SKM-1 (cell line): Measurements from ENCODE around the gene NAXD.
"Not testable (repeated sequence)": the region's sequence is repeated elsewhere in the genome, so short reads cannot be mapped to it uniquely, and the experiment has no call there.

Source experiments
- DNase-seq: peaks from one replicate; lab custom pipeline; 2025; ENCODE audit not compliant: unreplicated experiment; lab: John Stamatoyannopoulos, UW

Gene NAXD

DNA sequence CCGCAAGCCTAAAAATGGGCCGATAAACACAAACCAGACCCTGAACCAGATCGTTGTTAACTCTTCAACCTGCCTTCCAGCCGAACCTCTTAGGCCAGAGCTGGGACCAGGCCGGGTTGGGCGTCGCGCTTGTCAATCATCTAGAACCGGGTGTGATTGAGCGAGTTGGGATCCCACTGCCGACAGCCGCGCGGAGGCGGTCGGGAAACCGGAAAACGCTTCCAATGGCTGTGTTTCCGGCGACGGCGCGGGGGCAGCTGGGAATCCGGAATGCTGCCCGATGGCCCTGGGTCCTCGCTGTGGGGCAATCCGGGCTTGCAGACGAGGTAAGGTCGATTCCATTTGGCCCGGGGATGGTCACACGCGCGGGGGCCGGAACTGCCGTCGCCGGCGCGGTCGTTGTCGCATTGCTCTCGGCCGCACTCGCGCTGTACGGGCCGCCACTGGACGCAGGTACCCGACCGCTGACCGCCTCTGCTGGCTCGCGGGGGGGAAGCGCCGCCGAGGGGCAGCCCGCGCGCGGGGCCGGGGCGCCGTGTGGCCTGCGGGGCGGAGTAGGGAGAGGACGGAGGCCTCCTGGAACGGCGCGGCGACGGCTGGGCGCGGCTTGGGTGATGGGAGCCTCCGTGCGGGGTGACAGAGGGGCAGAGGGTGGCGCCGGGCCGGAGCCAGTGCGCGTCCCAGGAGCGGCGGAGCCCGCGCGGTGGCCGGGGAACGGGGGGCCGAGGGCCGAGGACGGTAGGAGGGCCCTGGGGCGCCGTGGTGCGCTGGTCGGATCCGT is at the start of gene NAXD:
Gene NAXD (plus strand): TSS at position 224 of the 781 bp plus-strand sequence. CDS start 57 bp downstream, at position 281.
- DNase-seq, result no peak

DNA sequence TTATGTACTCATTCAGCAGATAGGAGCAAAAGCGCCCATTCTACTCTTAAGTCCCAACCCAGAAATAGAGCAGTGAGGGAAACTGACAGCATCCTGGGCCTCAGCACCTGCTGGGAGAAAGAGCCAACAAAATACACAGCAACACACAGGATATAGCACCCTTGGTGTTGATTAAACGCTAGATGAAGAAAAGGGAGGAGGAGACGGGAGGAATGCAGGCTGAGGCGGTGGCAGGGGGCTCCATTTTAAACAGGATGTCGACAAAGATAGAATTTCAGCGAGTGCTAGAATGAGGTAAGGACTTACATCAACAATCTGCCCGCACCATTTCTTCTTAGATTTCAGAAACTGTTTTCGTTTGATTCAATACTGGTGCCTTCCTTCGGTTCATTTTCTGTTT is 49.2 kb upstream of the NAXD start:
- no peak for DNase-seq

DNA sequence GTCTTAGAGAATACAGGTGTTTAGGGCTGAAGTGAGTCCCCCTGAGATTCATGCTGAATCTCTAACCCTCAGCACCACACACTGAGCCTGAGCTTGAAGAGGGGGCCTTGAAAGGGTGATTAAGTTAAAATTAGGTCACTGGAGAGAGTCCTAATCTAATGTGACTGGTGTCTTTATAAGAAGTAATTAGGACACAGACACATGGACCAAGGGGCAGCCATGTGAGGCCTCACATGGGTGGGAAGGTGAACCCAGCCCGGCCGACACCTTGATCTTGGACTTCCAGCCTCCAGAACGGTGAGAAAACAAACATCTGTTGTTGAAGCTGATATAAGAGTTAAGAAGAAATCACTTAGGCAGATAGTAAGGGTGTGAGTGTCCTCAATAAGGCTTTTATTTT is 46.7 kb upstream of the NAXD start:
- no peak for DNase-seq

DNA sequence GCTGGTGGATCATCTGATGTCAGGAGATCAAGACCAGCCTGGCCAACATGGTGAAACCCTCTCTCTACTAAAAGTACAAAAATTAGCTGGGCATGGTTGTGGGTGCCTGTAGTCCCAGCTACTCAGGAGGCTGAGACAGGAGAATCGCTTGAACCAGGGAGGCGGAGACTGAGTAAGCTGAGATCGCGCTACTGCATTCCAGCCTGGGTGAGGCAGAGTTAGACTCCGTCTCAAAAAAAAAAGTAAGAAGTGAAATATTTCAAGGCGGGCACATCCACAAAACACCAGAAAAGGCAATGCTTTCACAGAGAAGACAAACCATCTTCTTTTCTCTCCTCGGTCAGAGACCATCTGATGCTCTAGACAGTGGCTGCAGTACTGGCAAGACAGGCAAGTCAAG is 45.4 kb upstream of the NAXD start:
- not testable (repeated sequence) for DNase-seq

DNA sequence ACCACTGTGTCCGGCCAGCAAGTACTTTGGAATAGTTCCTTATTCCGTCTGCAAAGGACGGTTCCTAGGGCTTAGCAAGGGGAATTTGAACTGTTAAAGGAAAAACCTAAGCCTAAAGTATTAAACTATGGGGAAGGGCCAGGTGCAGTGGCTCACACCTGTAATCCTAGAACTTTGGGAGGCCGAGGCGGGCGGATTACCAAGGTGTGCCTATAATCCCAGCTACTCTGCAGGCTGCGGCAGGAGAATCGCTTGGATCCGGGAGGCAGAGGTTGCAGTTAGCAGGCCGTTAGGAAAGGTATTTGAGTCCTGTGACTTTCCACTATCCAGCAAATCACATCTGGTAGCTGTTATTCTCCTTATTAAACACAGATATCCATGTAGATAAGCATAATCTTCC is 44.5 kb upstream of the NAXD start:
- DNase-seq, result no peak

DNA sequence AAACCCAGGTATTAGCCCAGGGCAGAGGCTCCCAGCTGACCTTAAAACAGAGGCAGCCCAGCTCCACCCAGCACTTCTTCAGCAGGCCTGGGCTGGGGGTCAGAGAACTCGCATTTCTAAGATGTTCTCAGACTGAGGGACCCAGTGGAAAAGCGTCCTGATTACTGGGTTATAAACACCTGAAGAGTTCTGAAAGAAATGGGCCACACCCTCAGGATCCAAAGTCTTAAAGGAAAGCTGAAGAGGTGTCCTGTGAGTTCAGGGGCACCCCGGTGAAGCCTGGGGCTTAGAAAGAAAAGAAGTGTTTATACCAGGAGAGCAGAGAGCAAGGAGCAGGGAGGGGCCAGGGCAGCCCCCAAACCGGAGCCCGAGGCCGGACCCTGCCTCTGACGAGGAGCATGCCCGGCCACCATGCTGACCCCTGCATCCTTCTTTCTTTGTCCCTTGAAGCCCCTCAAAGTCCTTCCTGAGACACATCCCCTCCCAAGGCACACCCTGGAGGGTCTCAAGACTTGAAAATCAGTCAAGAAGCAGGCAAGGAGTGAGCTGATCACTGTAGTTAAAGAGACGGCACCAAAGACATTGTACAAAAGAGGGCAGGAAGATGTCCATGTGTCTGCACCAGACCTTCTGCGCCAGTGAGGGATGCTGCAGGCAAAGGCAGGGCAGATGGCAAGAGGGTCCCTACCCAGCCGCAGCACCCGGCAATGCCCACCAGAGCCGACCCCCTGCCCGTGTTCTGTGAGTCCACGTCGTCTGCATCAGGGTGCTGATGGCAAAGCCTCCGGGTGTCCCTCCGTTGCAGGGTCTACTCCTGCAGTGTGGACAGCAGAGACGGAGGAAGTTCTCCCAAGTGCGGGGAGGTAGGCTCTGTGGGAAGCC is 43.2 kb upstream of the NAXD start:
- no peak for DNase-seq

DNA sequence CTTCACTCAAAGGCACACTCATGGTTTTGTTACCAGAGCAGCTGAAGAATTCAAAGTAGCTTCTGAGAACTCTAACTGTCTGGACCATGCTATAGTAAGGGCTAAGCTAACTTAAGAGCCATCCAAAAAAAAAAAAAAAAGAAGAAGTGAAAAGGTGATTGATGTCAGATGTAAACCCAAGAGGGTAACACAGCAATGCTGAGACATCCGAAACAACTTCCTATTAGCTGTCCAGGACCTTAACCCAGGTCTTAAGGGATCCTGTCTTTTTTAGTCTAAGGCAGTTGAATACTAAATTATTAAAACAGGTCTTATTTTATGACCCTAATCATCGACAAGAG is 42.6 kb upstream of the NAXD start:
- DNase-seq, result no peak

DNA sequence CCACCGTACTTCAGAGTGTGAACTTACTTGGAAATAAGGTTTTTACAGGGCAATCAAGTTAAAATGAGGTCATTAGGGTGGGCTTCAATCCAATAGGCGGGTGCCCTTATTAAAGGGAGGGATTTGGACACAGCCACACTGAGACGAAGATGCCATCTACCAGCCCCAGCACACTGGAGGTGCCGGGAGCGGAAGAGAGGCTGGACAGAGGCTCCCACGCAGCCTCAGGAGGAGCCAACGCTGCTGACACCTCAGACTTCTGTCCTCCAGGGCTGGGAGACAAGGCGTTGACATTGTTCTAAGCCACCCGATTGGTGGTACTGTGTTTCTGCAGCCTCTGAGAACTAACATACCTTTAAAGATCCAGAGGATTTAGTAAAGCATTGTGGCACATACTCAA is 41.2 kb upstream of the NAXD start:
- no peak for DNase-seq

DNA sequence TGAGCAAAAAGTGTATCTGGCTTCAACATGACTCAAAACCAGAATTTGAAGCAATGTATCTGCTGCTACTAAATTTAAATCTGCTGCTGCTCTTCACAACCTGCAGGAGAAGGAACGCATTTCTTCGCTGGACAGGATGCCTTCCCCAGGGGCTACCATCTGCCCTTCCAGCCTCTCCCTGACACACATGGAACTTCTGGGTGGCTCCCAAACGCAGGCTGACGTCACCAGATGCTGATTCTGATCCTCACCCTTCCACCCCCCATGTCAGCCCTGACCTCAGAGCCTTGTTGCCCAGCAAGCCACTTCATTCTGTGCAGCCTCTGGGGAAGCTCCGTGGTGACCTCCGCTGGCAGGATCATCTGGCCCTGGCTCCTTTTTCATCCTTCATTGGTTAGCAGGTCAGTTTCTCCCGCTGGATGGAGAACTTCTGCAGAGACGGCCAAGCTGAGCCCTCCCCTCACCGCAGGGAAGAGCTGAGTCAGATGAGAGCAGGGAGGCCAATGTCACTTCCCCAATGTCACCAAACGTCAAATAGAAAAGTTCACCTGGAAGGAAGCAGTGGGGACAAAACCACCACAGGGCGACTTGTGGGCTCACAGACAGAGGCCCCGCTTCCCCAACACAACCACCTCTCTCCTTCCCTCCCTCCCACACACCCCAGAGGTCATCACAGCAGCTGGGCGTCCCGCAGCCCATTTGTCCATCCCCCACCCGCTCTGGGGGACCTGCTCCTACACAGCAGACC is 39.8 kb upstream of the NAXD start:
- peak; percentile 80 for DNase-seq

DNA sequence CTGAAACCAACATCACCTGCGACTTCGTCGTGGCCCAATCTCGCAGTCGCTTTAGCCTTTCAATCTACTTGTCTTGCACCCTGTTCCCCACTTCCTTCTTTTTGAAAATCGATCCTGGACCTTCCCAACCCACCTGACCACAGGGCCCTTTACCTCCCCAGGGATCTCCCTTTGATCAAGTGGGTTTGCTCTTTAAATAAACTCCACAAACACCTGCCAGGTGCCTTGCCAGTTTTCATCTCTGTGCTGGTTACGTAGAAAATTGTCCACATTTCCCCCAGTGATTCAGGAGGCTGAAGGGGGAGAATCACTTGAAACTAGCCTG is 39.3 kb upstream of the NAXD start:
- no peak for DNase-seq

DNA sequence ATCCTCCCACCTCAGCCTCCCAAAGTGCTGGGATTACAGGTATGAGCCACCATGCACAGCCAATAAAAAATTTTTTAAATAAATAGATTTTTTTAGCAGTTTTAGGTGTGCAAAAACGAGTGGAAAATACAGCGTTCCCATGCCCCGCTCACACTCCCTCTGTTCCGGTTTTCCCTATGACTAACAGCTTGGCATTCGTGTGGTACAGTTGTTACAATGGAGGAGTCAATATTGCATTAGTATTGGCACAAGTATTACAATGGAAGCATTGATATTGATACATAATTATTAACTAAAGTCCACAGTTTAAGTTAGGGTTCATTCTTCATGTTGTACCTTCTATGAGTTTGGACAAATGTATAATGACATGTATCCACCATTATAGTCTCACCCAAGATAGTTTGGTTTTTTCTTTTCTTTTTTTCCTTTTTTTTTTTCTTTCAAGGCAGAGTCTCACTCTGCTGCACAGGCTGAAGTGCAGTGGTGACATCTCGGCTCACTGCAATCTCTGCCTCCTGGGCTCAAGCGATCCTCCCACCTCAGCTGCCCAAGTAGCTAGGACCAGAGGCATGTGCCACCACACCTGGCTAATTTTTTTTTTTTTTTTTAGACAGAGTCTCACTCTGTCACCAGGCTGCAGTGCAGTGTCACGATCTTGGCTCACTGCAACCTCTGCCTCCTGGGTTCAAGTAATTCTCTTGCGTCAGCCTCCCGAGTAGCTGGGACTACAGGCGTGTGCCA is 38.4 kb upstream of the NAXD start:
- DNase-seq, result no peak

DNA sequence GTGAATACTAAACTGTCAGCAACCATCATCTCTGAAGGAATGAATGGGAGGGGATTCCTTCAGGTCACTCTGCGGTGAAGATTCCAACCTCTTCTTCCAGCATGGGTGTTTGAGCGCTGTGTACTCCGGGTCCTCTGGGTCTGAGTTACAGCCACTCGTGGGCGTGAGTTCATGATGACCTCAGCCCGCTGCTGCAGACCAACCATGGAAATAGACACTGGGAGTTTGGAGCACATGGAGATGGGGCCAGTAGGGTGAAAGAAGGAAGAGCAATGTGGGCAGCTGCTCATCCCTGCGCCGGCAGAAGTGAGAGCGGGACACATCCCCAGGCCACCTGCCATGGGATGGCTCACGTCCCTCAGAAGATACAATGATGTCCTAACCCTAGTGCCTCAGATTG is 37.0 kb upstream of the NAXD start:
- no peak for DNase-seq

DNA sequence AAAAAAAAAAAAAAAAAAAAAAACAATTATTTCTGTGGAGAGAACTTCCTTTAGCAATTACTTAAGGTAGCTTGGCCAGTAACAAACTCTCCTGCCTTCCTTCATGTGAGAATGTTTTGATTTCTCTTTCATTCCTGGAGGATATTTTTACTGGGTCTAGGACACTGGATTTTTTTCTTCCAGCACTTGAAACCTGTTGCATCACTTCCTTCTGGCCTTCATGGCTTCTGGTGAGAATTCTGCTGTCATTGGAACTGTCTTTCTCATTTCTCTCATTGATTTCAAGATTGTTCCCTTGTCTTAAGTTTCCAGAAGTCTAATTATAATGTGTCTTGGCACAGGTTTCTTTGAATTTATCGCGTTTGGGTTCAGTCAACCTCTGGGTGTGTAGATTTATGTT is 34.5 kb upstream of the NAXD start:
- DNase-seq, result no peak

DNA sequence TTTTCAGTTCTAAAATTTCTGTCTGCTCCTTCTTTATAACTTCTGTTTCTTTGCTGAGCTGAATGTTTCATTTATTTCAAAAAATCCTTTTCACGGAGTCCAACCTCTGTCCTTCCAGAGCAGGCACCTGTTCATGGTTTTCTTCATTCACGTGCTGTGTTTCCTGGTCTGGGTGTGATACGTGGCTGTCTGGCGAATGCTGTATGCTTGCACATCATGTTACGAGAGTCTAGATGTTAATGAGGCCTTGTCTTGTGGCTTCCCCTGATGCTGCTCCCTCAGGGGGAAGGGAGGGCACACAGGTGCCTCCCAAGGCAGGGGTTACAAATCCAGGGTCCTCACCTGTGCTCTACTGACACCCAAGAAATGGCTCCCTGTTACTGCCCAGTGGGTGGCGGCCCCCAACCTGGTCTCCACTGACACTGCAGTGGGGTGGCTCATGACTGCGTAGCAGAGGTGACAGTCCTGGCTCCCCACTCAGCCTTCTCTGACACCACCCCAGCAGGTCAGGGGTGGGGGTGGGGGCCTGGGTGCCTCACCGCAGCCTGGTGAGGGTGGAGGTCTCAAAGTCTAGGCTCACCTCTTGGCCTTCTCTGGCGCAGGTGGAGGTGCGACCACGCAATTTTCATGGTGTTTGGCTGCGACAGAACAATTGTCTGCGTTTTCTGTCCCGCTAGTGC is 33.7 kb upstream of the NAXD start:
- DNase-seq, result no peak

DNA sequence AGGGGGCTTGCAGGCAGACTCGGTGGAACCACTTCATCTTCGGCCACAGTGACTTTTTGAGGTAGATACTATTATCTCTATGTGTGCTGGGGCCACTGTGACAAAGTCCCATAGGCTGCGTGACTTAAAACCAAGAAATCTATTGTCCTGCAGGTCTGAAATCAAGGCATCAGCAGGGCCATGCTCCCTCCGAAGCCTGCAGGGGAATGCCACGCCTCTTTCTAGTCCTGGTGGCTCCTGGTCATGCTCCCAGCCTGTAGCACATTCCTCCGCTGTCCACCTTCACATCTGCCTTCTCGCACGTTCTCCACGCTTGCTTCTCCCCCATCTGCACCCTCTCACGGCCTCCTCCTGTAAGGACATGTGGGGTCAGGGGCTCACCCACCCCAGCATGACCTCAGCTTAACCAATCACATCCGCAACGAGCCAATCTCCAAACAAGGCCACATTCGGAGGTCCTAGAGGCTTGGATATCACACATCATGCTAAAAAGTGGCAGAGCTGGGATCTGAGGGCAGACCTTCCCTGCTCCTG is 32.9 kb upstream of the NAXD start:
- no peak for DNase-seq

DNA sequence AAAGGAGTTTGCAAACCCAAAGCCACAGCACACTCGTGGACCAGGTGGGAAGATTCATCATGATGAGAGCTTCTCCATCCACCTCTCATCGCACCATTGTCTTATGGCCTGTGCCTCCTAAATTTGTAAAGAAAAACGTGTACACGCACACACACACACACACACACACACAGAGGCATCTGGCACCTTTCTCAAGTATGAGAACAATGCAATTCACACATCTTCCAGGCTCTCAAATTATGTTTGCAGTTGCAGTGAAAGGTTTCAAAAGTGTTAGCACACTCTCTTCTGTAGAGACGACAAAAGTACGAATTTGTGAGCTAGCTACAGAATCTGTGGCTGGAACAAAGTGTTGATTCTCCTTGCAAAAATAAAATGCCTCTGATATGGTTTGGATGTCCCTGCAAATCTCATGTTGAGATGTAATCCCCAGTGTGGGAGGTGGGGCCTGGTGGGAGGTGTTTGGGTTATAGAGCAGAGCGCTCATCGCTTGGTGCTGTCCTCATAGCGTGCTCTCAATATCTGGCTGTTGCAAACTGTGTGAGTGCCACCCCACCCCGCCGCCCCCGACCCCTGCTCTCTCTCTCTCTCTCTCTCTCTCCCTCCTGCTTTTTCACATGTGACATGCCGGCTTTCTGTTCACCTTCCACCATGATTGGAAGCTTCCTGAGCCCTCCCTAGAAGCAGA is 32.0 kb upstream of the NAXD start:
- DNase-seq, result no peak

DNA sequence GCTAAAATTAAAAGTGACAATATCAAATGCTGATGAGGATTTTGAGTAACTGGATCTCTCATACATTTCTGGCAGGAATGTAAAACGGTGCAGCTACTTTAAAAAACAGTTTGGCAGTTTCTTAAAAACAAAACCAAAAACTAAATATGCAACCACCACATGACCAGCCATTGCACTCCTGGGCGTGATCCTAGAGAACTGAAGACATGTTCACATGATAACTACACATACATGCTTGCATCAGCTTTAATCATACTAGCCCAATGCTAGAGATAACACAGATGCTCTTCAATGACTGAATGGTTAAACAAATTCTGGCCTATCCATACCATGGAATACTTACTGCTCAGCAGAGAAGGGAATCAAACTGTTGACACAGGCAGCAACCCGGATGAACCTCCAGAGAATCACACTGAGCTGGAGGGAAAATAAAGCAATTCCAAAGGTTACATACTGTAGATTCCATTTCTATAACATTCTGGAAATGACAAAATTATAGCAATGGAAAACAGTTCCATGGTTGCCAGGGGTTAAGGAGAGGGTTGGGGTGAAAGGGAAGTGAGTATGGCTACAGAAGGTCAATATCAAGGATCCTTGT is 25.5 kb upstream of the NAXD start:
- DNase-seq, result no peak

DNA sequence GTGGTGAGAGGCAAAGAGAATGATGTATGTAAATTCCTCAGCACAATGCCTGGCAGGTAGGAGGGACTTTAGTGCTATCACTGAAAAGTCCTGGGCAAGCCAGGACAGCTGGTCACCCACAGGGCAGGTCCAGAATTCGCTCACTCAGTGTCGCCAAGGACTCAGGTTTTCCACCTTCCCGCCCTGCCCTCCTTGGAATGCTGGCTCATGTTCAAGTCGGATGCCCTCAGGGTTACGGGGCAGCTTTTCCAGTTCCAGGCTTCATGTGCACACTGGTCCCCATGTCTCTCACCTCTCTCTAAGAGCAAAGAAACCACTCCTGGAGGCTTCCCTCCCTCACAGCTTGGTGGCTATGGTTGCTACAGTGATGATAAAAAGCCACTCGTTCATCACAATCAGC is 24.8 kb upstream of the NAXD start:
- no peak for DNase-seq

DNA sequence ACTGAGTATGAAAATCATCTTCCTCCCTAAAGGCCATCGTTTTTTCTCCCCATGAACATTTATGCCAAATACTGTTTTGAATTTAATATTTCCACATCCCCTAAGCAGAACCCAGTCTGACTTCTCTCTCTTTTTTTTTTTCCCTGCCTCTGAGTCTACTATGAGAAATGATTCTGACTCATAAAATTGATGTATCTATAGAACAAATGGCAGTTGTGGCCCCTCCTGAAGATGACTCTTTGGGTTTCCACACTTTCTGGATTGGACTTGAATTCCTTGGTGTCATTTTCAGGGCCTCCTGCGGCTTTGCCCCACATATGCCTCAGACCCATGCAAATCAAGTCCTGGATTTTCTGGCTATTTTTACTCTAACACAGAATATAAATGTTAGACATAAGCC is 22.7 kb upstream of the NAXD start:
- no peak for DNase-seq
